CD4-positive, CD25-positive, alpha-beta regulatory T cell (primary cell): Measurements from ENCODE around the gene ATP5PD. TPM values are rescaled to one million over a fixed set of nuclear protein-coding genes. Genes with fewer than 3 reads are reported as not detected.
A peak's percentile ranks its signal among the peaks of the same experiment; 100 is the strongest.

ENCODE experiments used
- ATAC-seq, 2 donors: fragments of 150-1000 bp; cut with Tn5 transposase; one replicate each; pipeline ENCODE4 v1.10.0; 2021; ENCODE audit warnings: low read depth in 2 of 2, moderate number of reproducible peaks in 2 of 2, moderate library complexity in 1 of 2
- DNase-seq, 3 donors: peaks; one replicate each; pipeline versions ENCODE4 v3.0.0 to v3.0.0-alpha.2; 2012 to 2022; ENCODE audit warnings: mixed read lengths in 1 of 3
- H3K27ac ChIP-seq: one replicate; pipeline ENCODE4 v1.7.0; 2013; ENCODE audit warnings: mild to moderate bottlenecking, low read length; ENCODE audit not compliant: insufficient read depth, poor library complexity, severe bottlenecking
- H3K27me3 ChIP-seq: one replicate; pipeline ENCODE4 v1.7.0; 2013; ENCODE audit warnings: low read length; ENCODE audit not compliant: control insufficient read depth, insufficient read depth
- H3K36me3 ChIP-seq: one replicate; pipeline ENCODE4 v1.7.0; 2013; ENCODE audit warnings: mild to moderate bottlenecking, low read length, moderate library complexity; ENCODE audit not compliant: control insufficient read depth, insufficient read depth
- H3K4me1 ChIP-seq: 2 replicates; pipeline ENCODE4 v1.7.0; 2013; ENCODE audit warnings: mild to moderate bottlenecking, low read length; ENCODE audit not compliant: insufficient read depth, control insufficient read depth, poor library complexity, severe bottlenecking
- H3K4me3 ChIP-seq: one replicate; pipeline ENCODE4 v1.7.0; 2013; ENCODE audit warnings: low read depth, mild to moderate bottlenecking, low read length, moderate library complexity
- H3K9me3 ChIP-seq, 2 experiments: 1 replicate in 1 of 2; 2 replicates in 1 of 2; pipeline ENCODE4 v1.7.0; 2013; ENCODE audit warnings: low read length in 2 of 2, mild to moderate bottlenecking in 1 of 2, moderate library complexity in 1 of 2; ENCODE audit not compliant: control insufficient read depth in 2 of 2
- H3K27ac Mint-ChIP-seq, 3 donors: one replicate each; pipeline ENCODE4 v1.8.0; 2020 to 2022; ENCODE audit warnings: mild to moderate bottlenecking in 3 of 3, mixed read lengths in 3 of 3, moderate library complexity in 2 of 3
- H3K27me3 Mint-ChIP-seq: one replicate; pipeline ENCODE4 v1.8.0; 2022; ENCODE audit warnings: mild to moderate bottlenecking, mixed read lengths
- H3K36me3 Mint-ChIP-seq: one replicate; pipeline ENCODE4 v1.8.0; 2020; ENCODE audit warnings: mixed read lengths
- H3K4me1 Mint-ChIP-seq, 4 donors: one replicate each; pipeline ENCODE4 v1.8.0; 2020 to 2022; ENCODE audit warnings: mixed read lengths in 4 of 4, mild to moderate bottlenecking in 1 of 4
- H3K4me3 Mint-ChIP-seq, 4 donors: one replicate each; pipeline ENCODE4 v1.8.0; 2020 to 2022; ENCODE audit warnings: mild to moderate bottlenecking in 4 of 4, mixed read lengths in 4 of 4, moderate library complexity in 3 of 4
- H3K9me3 Mint-ChIP-seq, 7 donors: one replicate each; pipeline ENCODE4 v1.8.0; 2020 to 2022; ENCODE audit warnings: mixed read lengths in 7 of 7, mild to moderate bottlenecking in 3 of 7, moderate library complexity in 2 of 7
- polyA plus RNA-seq, 4 donors: library from polyadenylated mRNA; unstranded; fragments of 300-500 nt; fragmentation: Illumina TruSeq; gene quantifications; one replicate each; pipeline ENCODE4 v1.2.3, GENCODE V29; 2021
- total RNA-seq: library from RNA; stranded (reverse); gene quantifications from one replicate; pipeline ENCODE4 v1.2.3, GENCODE V29; 2022

ATP5PD gene
- total and polyA plus RNA-seq, 5 donors from 2014 or later, result 139 to 536 (median 447) TPM

GRCh38 chr17:75003070-75003956 is 43.5 kb downstream of the ATP5PD start:
- ATAC-seq, result no peak
- peaks cover 6% of the 10 kb centered on the region for H3K27me3 Mint-ChIP-seq
- no peaks in the 10 kb centered on the region for H3K9me3 Mint-ChIP-seq
- peaks cover 0 to 5% (median 0%) of the 10 kb centered on the region in 4 donors for H3K4me1 Mint-ChIP-seq
- no peaks in the 10 kb centered on the region for H3K36me3 Mint-ChIP-seq
- DNase-seq, result no peak
- Histone ChIP-seq H3K9me3 (no peaks in the 10 kb centered on the region), H3K36me3 (no peaks in the 10 kb centered on the region), H3K4me3 (no peak overlapping the region), H3K4me1 (no peaks in the 10 kb centered on the region), H3K27ac (no peak overlapping the region), H3K27me3 (no peaks in the 10 kb centered on the region)
- no peak overlapping the region for H3K4me3 Mint-ChIP-seq
- H3K27ac Mint-ChIP-seq, result no peak overlapping the region

GRCh38 chr17:75001915-75002843 is 44.6 kb downstream of the ATP5PD start:
- H3K4me3 Mint-ChIP-seq, result peak overlapping the region in 2 of 4 donors; percentile 27 to 29
- peaks cover 6% of the 10 kb centered on the region for H3K27me3 Mint-ChIP-seq
- H3K4me1 Mint-ChIP-seq, result peaks cover 0 to 5% (median 0%) of the 10 kb centered on the region in 4 donors
- Histone ChIP-seq H3K27ac (no peak overlapping the region), H3K27me3 (no peaks in the 10 kb centered on the region), H3K36me3 (no peaks in the 10 kb centered on the region), H3K4me3 (no peak overlapping the region), H3K9me3 (no peaks in the 10 kb centered on the region), H3K4me1 (no peaks in the 10 kb centered on the region)
- DNase-seq (no peak), ATAC-seq (no peak)
- no peaks in the 10 kb centered on the region for H3K9me3 Mint-ChIP-seq
- H3K27ac Mint-ChIP-seq, result no peak overlapping the region
- no peaks in the 10 kb centered on the region for H3K36me3 Mint-ChIP-seq

- Mint-ChIP-seq H3K36me3 (no peaks in the 10 kb centered on the region), H3K4me3 (no peak overlapping the region), H3K4me1 (peaks cover 0 to 5% (median 0%) of the 10 kb centered on the region in 4 donors), H3K27me3 (no peaks in the 10 kb centered on the region), H3K9me3 (no peaks in the 10 kb centered on the region), H3K27ac (peak overlapping the region in 1 of 3 donors; percentile 63)
- Histone ChIP-seq H3K27me3 (no peaks in the 10 kb centered on the region), H3K27ac (no peak overlapping the region), H3K4me1 (no peaks in the 10 kb centered on the region), H3K4me3 (no peak overlapping the region), H3K9me3 (no peaks in the 10 kb centered on the region), H3K36me3 (no peaks in the 10 kb centered on the region)
- no peak for ATAC-seq
- no peak for DNase-seq
Observed at GRCh38 chr17:74999523-74999922, 47.2 kb downstream of the ATP5PD start.

GRCh38 chr17:74998783-74999182 is 48.0 kb downstream of the ATP5PD start:
- ATAC-seq, result no peak
- Histone ChIP-seq H3K36me3 (no peaks in the 10 kb centered on the region), H3K27me3 (no peaks in the 10 kb centered on the region), H3K4me1 (no peaks in the 10 kb centered on the region), H3K27ac (no peak overlapping the region), H3K9me3 (no peaks in the 10 kb centered on the region), H3K4me3 (no peak overlapping the region)
- DNase-seq, result no peak
- H3K27me3 Mint-ChIP-seq, result peaks cover 4% of the 10 kb centered on the region
- peaks cover 0 to 5% (median 0%) of the 10 kb centered on the region in 4 donors for H3K4me1 Mint-ChIP-seq
- H3K36me3 Mint-ChIP-seq, result no peaks in the 10 kb centered on the region
- no peaks in the 10 kb centered on the region for H3K9me3 Mint-ChIP-seq
- no peak overlapping the region for H3K4me3 Mint-ChIP-seq
- peak overlapping the region in 1 of 3 donors; percentile 20 for H3K27ac Mint-ChIP-seq

GRCh38 chr17:74995847-74996246 is 50.9 kb downstream of the ATP5PD start:
- H3K27ac Mint-ChIP-seq, result no peak overlapping the region
- no peak for DNase-seq
- Histone ChIP-seq H3K27me3 (no peaks in the 10 kb centered on the region), H3K9me3 (no peaks in the 10 kb centered on the region), H3K4me1 (no peaks in the 10 kb centered on the region), H3K27ac (no peak overlapping the region), H3K36me3 (no peaks in the 10 kb centered on the region), H3K4me3 (no peak overlapping the region)
- H3K4me1 Mint-ChIP-seq, result peaks cover 0 to 5% (median 0%) of the 10 kb centered on the region in 4 donors
- ATAC-seq, result no peak
- H3K4me3 Mint-ChIP-seq, result peak overlapping the region in 1 of 4 donors; percentile 61
- peaks cover 20% of the 10 kb centered on the region for H3K27me3 Mint-ChIP-seq
- no peaks in the 10 kb centered on the region for H3K36me3 Mint-ChIP-seq
- H3K9me3 Mint-ChIP-seq, result no peaks in the 10 kb centered on the region

GRCh38 chr17:74994440-74994839 is 52.3 kb downstream of the ATP5PD start:
- Histone ChIP-seq H3K36me3 (no peaks in the 10 kb centered on the region), H3K4me1 (no peaks in the 10 kb centered on the region), H3K27ac (no peak overlapping the region), H3K4me3 (no peak overlapping the region), H3K9me3 (no peaks in the 10 kb centered on the region), H3K27me3 (no peaks in the 10 kb centered on the region)
- ATAC-seq (no peak), DNase-seq (no peak)
- Mint-ChIP-seq H3K4me1 (peaks cover 0 to 5% (median 0%) of the 10 kb centered on the region in 4 donors), H3K27me3 (peaks cover 25% of the 10 kb centered on the region), H3K4me3 (no peak overlapping the region), H3K36me3 (no peaks in the 10 kb centered on the region), H3K27ac (no peak overlapping the region), H3K9me3 (no peaks in the 10 kb centered on the region)

- Mint-ChIP-seq H3K9me3 (no peaks in the 10 kb centered on the region), H3K36me3 (no peaks in the 10 kb centered on the region), H3K4me1 (peaks cover 1 to 4% (median 2%) of the 10 kb centered on the region in 4 donors), H3K27ac (no peak overlapping the region), H3K27me3 (peaks cover 27% of the 10 kb centered on the region), H3K4me3 (peak overlapping the region in 1 of 4 donors; percentile 51)
- no peak overlapping the region for H3K27ac ChIP-seq
- ATAC-seq (no peak), DNase-seq (no peak)
- H3K27me3 ChIP-seq, result peaks cover 4% of the 10 kb centered on the region
- no peaks in the 10 kb centered on the region for H3K36me3 ChIP-seq
- H3K4me1 ChIP-seq, result peaks cover 14% of the 10 kb centered on the region
- no peak overlapping the region for H3K4me3 ChIP-seq
- no peaks in the 10 kb centered on the region for H3K9me3 ChIP-seq
Observed at GRCh38 chr17:74992223-74992622, 54.5 kb downstream of the ATP5PD start.
